CD8-positive, alpha-beta memory T cell (primary cell): ENCODE results near the gene ZNF431. TPM values are rescaled to one million over a fixed set of nuclear protein-coding genes. Genes with fewer than 3 reads are reported as not detected.
"Not testable (repeated sequence)": the region's sequence is repeated elsewhere in the genome, so short reads cannot be mapped to it uniquely, and the experiment has no call there.

Source experiments
- CTCF ChIA-PET: fragments of 350-600 bp; sonication (Branson Sonifier 250); formaldehyde crosslinking; loops from one replicate; lab custom pipeline; 2021; ENCODE audit warnings: antibody characterized with exemption; lab: Charles Lee
- POLR2A ChIA-PET: fragments of 350-600 bp; sonication (Branson Sonifier 250); formaldehyde crosslinking; loops from one replicate; lab custom pipeline; 2021; ENCODE audit warnings: antibody characterized with exemption; lab: Charles Lee
- DNase-seq, 5 donors: peaks; one replicate each; pipeline versions ENCODE4 v3.0.0 to v3.0.0-alpha.2; 2020 to 2022; ENCODE audit warnings: mixed read lengths in 1 of 5
- H3K27ac ChIP-seq: one replicate; pipeline ENCODE4 v1.7.0; 2013; ENCODE audit warnings: low read depth, mild to moderate bottlenecking, low read length, moderate library complexity
- H3K27me3 ChIP-seq: 2 replicates; pipeline ENCODE4 v1.7.0; 2013; ENCODE audit warnings: low read length, mild to moderate bottlenecking; ENCODE audit not compliant: insufficient read depth, poor library complexity, severe bottlenecking
- H3K36me3 ChIP-seq: 2 replicates; pipeline ENCODE4 v1.7.0; 2013; ENCODE audit warnings: mild to moderate bottlenecking, low read length, moderate library complexity; ENCODE audit not compliant: insufficient read depth
- H3K4me1 ChIP-seq: 2 replicates; pipeline ENCODE4 v1.7.0; 2013; ENCODE audit warnings: mild to moderate bottlenecking, low read length, moderate library complexity; ENCODE audit not compliant: insufficient read depth
- H3K4me3 ChIP-seq: 2 replicates; pipeline ENCODE4 v1.7.0; 2013; ENCODE audit warnings: mild to moderate bottlenecking, low read length
- H3K9me3 ChIP-seq: 2 replicates; pipeline ENCODE4 v1.7.0; 2013; ENCODE audit warnings: mild to moderate bottlenecking, low read length
- H3K27ac Mint-ChIP-seq, 8 donors: one replicate each; pipeline ENCODE4 v1.8.0; 2020 to 2021; ENCODE audit warnings: mixed read lengths in 8 of 8, mild to moderate bottlenecking in 6 of 8, inconsistent platforms in 3 of 8, moderate library complexity in 3 of 8
- H3K27me3 Mint-ChIP-seq, 2 donors: one replicate each; pipeline ENCODE4 v1.8.0; 2020 to 2021; ENCODE audit warnings: mixed read lengths in 2 of 2, mild to moderate bottlenecking in 1 of 2, moderate library complexity in 1 of 2
- H3K36me3 Mint-ChIP-seq, 3 donors: one replicate each; pipeline ENCODE4 v1.8.0; 2020 to 2021; ENCODE audit warnings: mixed read lengths in 3 of 3, inconsistent platforms in 1 of 3, mild to moderate bottlenecking in 1 of 3
- H3K4me1 Mint-ChIP-seq, 3 donors: one replicate each; pipeline ENCODE4 v1.8.0; 2020 to 2021; ENCODE audit warnings: mixed read lengths in 3 of 3, inconsistent platforms in 1 of 3, mild to moderate bottlenecking in 1 of 3
- H3K4me3 Mint-ChIP-seq, 7 donors: one replicate each; pipeline ENCODE4 v1.8.0; 2020 to 2021; ENCODE audit warnings: mixed read lengths in 7 of 7, mild to moderate bottlenecking in 6 of 7, moderate library complexity in 4 of 7, inconsistent platforms in 2 of 7
- H3K9me3 Mint-ChIP-seq, 5 donors: one replicate each; pipeline ENCODE4 v1.8.0; 2020 to 2022; ENCODE audit warnings: mixed read lengths in 5 of 5, mild to moderate bottlenecking in 3 of 5, moderate library complexity in 2 of 5, inconsistent platforms in 1 of 5
- polyA plus RNA-seq: library from polyadenylated mRNA; unstranded; fragments of 300-500 nt; fragmentation: Illumina TruSeq; gene quantifications from one replicate; pipeline ENCODE4 v1.2.3, GENCODE V29; 2021
- total RNA-seq, 2 experiments: library from RNA; stranded (reverse); gene quantifications; one replicate each; pipeline ENCODE4 v1.2.3, GENCODE V29; 2021

Gene ZNF431
- total and polyA plus RNA-seq, 3 experiments from 2014 or later: 14.6 to 17.6 (median 14.7) TPM

- no peak overlapping the region for H3K27ac ChIP-seq
- no peaks in the 10 kb centered on the region for H3K27me3 ChIP-seq
- no peaks in the 10 kb centered on the region for H3K36me3 ChIP-seq
- Mint-ChIP-seq H3K36me3 (no peaks in the 10 kb centered on the region), H3K9me3 (peaks cover 0 to 17% (median 0%) of the 10 kb centered on the region in 5 donors), H3K27ac (no peak overlapping the region), H3K27me3 (peaks cover 2 to 21% of the 10 kb centered on the region in 2 donors), H3K4me1 (no peaks in the 10 kb centered on the region), H3K4me3 (no peak overlapping the region)
- ChIA-PET POLR2A (no interaction called here), CTCF (interaction anchor here (0.5 to 2.5 kb wide), 6 partner anchors 11 to 495 kb away, joined by 3 to 12 read pairs (median 3); no protein-coding TSS in a partner anchor)
- H3K4me3 ChIP-seq: no peak overlapping the region
- H3K4me1 ChIP-seq: no peaks in the 10 kb centered on the region
- peak in 3 of 5 donors; percentile 2 to 25 (median 5) for DNase-seq
- no peaks in the 10 kb centered on the region for H3K9me3 ChIP-seq
Measured at GRCh38 chr19:21202865-21203494, 61.1 kb downstream of the ZNF431 start.

- H3K27ac Mint-ChIP-seq: no peak overlapping the region
- H3K36me3 Mint-ChIP-seq: no peaks in the 10 kb centered on the region
- peaks cover 0 to 7% (median 2%) of the 10 kb centered on the region in 5 donors for H3K9me3 Mint-ChIP-seq
- H3K4me3 Mint-ChIP-seq: no peak overlapping the region
- POLR2A ChIA-PET: no interaction called here
- H3K4me3 ChIP-seq: no peak overlapping the region
- H3K27me3 ChIP-seq: no peaks in the 10 kb centered on the region
- CTCF ChIA-PET: interaction anchor here (2.0 kb wide), 1 partner anchor 273 kb away, joined by 5 read pairs; no protein-coding TSS in a partner anchor
- no peaks in the 10 kb centered on the region for H3K36me3 ChIP-seq
- H3K9me3 ChIP-seq: no peaks in the 10 kb centered on the region
- no peak for DNase-seq
- H3K27ac ChIP-seq: no peak overlapping the region
- H3K4me1 ChIP-seq: no peaks in the 10 kb centered on the region
- no peaks in the 10 kb centered on the region for H3K4me1 Mint-ChIP-seq
- H3K27me3 Mint-ChIP-seq: peaks cover 2 to 18% of the 10 kb centered on the region in 2 donors
Measured at GRCh38 chr19:21210037-21210621, 68.3 kb downstream of the ZNF431 start.

- H3K27me3 ChIP-seq: no peaks in the 10 kb centered on the region
Measured at GRCh38 chr19:21221693-21222092, 79.9 kb downstream of the ZNF431 start.

GRCh38 chr19:21229938-21230337 lies 88.1 kb downstream of the ZNF431 start:
- H3K27ac ChIP-seq, CTCF ChIA-PET, H3K27me3 ChIP-seq, H3K36me3 Mint-ChIP-seq, DNase-seq, H3K36me3 ChIP-seq, H3K4me3 ChIP-seq, H3K27me3 Mint-ChIP-seq, H3K4me1 Mint-ChIP-seq, H3K27ac Mint-ChIP-seq, POLR2A ChIA-PET, H3K4me1 ChIP-seq, H3K4me3 Mint-ChIP-seq, H3K9me3 ChIP-seq: not testable (repeated sequence)
- peaks cover 23 to 42% (median 36%) of the 10 kb centered on the region in 5 donors for H3K9me3 Mint-ChIP-seq

More at GRCh38 chr19:21221693-21222092, 79.9 kb downstream of the ZNF431 start:
- CTCF ChIA-PET: no interaction called here
- Mint-ChIP-seq H3K4me1 (no peaks in the 10 kb centered on the region), H3K36me3 (peaks cover 0 to 9% (median 0%) of the 10 kb centered on the region in 3 donors), H3K27ac (no peak overlapping the region), H3K27me3 (peaks cover 8 to 15% of the 10 kb centered on the region in 2 donors), H3K9me3 (peaks cover 0 to 5% (median 0%) of the 10 kb centered on the region in 5 donors), H3K4me3 (no peak overlapping the region)
- H3K4me3 ChIP-seq: no peak overlapping the region
- no peak overlapping the region for H3K27ac ChIP-seq
- H3K36me3 ChIP-seq: no peaks in the 10 kb centered on the region
- POLR2A ChIA-PET: no interaction called here
- no peak for DNase-seq
- H3K4me1 ChIP-seq: no peaks in the 10 kb centered on the region
- H3K9me3 ChIP-seq: no peaks in the 10 kb centered on the region

- peaks cover 0 to 8% (median 1%) of the 10 kb centered on the region in 3 donors for H3K36me3 Mint-ChIP-seq
- no peak for DNase-seq
- H3K4me1 ChIP-seq: no peaks in the 10 kb centered on the region
- H3K36me3 ChIP-seq: no peaks in the 10 kb centered on the region
- H3K4me3 Mint-ChIP-seq: no peak overlapping the region
- POLR2A ChIA-PET: no interaction called here
- CTCF ChIA-PET: interaction anchor here (0.6 kb wide), 1 partner anchor 41 kb away, joined by 3 read pairs; no protein-coding TSS in a partner anchor
- no peaks in the 10 kb centered on the region for H3K27me3 ChIP-seq
- H3K27ac Mint-ChIP-seq: no peak overlapping the region
- H3K9me3 Mint-ChIP-seq: peaks cover 20 to 38% (median 32%) of the 10 kb centered on the region in 5 donors
- no peaks in the 10 kb centered on the region for H3K4me1 Mint-ChIP-seq
- H3K27ac ChIP-seq: no peak overlapping the region
- no peak overlapping the region for H3K4me3 ChIP-seq
- H3K9me3 ChIP-seq: no peaks in the 10 kb centered on the region
- H3K27me3 Mint-ChIP-seq: peaks cover 2 to 9% of the 10 kb centered on the region in 2 donors
Measured at GRCh38 chr19:21233691-21234090, 91.9 kb downstream of the ZNF431 start.

- H3K9me3 Mint-ChIP-seq, H3K4me1 Mint-ChIP-seq, H3K4me3 Mint-ChIP-seq, DNase-seq, POLR2A ChIA-PET, CTCF ChIA-PET, H3K27me3 Mint-ChIP-seq, H3K27me3 ChIP-seq, H3K27ac Mint-ChIP-seq, H3K4me1 ChIP-seq, H3K4me3 ChIP-seq, H3K36me3 ChIP-seq, H3K36me3 Mint-ChIP-seq, H3K27ac ChIP-seq, H3K9me3 ChIP-seq: not testable (repeated sequence)
Measured at GRCh38 chr19:21236751-21237150, 94.9 kb downstream of the ZNF431 start.

GRCh38 chr19:21238670-21239069 lies 96.8 kb downstream of the ZNF431 start:
- no peaks in the 10 kb centered on the region for H3K9me3 ChIP-seq
- ChIA-PET POLR2A (no interaction called here), CTCF (no interaction called here)
- no peaks in the 10 kb centered on the region for H3K27me3 ChIP-seq
- no peaks in the 10 kb centered on the region for H3K36me3 ChIP-seq
- no peaks in the 10 kb centered on the region for H3K4me1 ChIP-seq
- no peak overlapping the region for H3K4me3 ChIP-seq
- Mint-ChIP-seq H3K27ac (no peak overlapping the region), H3K36me3 (no peaks in the 10 kb centered on the region), H3K27me3 (peaks cover 0 to 3% of the 10 kb centered on the region in 2 donors), H3K4me3 (no peak overlapping the region), H3K9me3 (peaks cover 0 to 6% (median 0%) of the 10 kb centered on the region in 5 donors), H3K4me1 (no peaks in the 10 kb centered on the region)
- H3K27ac ChIP-seq: no peak overlapping the region
- DNase-seq: no peak
